HG03159 (cell line): ENCODE results near the gene MT1M.
"Not testable (repeated sequence)": the region's sequence is repeated elsewhere in the genome, so short reads cannot be mapped to it uniquely, and the experiment has no call there.

Experiments
- ATAC-seq: cut with Tn5 transposase; IDR thresholded peaks from one replicate; pipeline ENCODE4 v1.9.1; 2021; ENCODE audit warnings: mild to moderate bottlenecking, moderate library complexity; ENCODE audit not compliant: unreplicated experiment

The MT1M gene

DNA sequence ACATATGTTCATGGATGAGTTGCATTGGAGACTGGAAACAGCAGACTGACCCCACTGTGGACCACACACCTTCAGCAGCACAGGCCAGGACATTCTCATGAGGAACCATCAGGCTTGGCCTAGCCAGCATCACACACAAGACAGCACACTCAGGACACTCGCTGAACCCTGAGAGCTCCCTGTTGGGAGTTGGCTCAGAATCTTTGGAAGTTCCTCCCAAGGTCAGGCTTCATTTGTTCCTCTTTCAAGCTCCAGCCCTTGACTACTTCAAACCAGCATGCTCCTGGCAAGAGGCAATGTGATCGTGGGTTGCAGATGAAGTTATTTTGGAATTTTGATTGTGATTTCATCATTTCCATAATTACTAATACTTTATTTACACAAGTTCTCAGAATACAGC, 39.2 kb downstream of the MT1M start:
- not testable (repeated sequence) for ATAC-seq

DNA sequence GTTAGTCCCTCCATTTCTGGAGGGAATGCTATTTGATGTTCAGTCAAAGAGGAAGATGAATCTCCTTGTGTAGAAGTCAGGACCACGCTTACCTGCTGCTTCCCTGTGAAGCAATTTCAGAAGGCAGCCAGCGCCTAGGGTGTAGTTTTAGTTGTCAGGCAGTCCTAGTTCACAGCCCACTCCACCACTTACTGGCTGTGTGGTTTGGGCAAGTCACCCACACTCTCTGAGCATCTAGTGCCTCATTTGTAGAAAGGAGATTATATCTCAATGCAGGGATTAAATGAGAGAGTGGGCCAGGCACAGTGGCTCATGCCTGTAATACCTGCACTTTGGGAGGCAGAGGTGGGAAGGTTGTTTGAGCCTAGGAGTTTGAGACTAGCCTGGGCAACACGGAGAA, 39.7 kb downstream of the MT1M start:
- ATAC-seq, result not testable (repeated sequence)

DNA sequence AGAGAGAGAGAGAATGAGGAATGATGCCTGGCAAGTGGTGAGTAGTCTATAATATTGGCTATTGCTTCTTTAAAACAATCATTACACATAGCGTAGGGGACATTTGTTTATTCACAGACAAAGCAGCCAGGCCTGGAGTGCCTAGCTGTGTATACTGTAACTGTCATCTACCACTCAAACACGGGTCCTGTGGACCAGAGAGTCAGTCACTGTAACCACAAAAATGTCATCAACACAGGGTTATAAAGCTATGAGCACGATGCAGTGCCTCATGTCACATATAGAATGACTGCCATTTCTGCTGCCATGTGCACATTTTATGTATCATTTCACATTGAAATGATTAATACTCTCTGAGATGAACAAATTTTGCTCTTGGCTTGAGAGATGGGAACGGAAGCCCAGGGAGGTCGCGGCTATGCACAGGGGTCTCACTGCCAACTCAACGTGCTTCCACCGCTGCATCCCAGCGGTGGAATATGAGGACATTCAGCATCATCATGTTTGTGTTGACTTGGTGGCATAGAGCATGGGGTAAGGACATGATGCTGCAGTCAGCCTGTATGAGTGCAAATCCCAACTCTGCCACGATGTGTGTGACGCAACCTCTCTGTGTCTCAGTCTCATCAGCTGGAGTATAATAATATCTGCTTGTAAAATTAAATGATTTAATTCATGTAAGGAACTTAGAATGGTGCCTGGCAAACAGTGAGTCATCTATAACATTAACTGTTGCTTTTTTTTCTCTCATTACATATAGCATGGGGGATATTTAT, 40.5 kb downstream of the MT1M start:
- ATAC-seq, result no peak

DNA sequence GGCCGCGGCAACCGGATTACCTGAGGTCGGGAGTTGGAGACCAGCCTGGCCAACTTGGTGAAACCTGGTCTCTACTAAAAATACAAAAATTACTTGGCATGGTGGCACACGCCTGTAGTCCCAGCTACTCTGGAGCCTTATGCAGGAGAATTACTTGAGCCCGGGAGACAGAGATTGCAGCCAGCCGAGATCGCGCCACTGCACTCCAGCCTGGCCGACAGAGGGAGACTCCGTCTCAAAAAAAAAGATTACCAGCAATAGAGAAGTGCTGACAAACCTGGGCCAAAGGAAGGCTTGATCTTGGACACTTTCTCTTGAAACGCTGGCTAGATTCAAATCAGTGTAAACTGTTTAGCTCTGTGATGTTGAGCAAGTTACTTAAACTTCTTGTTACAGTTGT, 41.5 kb downstream of the MT1M start:
- no peak for ATAC-seq

DNA sequence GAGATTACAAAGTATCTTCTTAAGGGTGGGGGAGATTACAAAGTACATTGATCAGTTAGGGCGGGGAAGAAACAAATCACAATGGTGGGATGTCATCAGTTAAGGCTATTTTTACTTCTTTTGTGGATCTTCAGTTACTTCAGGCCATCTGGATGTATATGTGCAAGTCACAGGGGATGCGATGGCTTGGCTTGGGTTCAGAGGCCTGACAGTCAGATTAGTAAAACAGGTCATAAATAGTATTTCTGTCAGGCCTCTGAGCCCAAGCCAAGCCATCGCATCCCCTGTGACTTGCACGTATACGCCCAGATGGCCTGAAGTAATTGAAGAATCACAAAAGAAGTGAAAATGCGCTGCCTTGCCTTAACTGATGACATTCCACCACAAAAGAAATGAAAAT, 42.1 kb downstream of the MT1M start:
- ATAC-seq, result not testable (repeated sequence)

DNA sequence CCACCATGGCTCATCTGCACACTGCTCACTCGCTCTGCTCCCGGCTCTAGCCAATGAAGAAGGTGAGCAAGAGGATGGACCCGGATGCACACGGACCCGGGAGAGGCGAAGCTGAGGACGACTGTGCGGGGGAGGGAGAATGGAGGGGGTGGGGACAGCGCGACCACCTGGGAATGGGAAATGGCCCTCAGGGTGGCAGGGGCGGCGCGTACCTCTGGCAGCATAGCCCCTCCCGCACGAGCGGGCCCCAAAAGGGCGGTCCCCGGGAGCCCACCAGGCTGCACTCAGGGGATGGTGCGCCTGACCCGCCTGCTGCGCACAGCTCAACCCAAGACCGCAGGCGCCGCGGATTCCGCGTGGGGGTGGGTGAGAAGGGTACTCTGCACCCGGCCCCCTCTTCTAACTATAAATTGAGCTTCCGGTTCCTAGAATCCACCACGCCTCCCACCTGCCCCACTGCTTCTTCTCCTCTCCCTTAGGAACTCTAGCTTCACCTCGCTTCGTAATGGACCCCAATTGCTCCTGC, 43.3 kb downstream of the MT1M start:
- no peak for ATAC-seq

DNA sequence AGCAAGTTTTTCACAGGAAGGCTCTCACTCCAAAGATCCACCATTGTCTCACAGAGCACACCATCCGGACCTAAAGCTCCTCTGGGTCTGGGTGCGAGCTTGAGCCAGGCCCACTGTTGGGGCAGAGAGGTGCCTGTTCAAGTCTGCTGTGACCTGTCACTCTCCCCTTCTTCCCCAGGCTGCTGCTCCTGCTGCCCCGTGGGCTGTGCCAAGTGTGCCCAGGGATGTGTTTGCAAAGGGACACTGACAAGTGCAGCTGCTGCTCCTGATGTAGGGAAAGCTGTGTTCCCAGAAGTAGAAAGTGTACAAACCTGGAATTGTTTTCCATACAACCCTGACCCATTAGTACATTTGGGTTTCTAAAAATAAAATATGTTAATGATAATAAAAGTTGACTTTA, 45.0 kb downstream of the MT1M start:
- ATAC-seq, result no peak

DNA sequence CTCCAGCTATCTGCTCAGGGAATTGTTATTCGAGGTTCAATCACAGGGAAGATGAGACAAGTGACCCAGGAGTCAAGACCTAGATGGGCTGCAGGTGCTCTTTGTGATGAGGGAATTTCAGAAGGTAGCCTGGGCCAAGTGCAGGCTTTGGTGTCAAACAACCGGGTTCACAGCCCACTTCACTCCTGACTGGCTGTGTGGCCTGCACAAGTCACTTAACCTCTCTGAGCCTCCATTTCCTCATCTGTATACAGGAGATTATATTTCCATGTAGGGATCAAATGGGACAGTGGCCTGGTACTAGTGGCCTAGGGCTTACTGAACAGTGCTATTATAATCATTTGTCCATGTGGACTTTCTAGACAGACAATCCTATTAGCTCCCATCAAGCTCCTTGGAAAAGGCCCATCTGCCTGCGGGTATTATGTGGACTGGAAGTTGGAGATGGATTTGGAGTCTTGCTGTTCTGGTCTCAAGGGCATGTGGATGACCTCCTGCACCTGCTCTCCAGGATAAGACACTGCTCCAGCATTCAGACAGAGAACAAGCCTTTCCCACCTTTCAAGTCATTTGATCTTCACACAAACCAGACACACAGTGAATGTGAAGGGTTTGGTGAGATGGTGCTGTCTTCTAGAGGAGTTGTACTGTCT, 46.7 kb downstream of the MT1M start:
- no peak for ATAC-seq

DNA sequence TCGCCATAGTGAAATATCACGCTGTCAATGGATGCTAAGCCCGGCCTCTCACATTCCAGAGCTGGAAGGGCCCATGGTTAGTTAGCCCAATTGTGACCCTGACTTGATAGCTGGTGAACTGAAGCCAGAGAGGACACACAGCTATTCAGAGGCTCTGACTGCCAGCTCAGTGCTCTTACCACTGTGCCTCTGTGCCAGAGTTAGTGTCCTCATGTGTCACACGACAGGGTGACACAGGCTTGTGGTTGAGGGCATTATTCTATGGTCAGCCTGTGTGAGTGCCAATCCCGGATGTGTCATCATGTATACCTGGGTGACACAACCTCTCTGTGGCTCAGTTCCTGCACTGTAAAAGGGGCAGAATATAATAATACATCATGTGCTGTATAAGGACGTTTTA, 47.4 kb downstream of the MT1M start:
- ATAC-seq, result no peak

DNA sequence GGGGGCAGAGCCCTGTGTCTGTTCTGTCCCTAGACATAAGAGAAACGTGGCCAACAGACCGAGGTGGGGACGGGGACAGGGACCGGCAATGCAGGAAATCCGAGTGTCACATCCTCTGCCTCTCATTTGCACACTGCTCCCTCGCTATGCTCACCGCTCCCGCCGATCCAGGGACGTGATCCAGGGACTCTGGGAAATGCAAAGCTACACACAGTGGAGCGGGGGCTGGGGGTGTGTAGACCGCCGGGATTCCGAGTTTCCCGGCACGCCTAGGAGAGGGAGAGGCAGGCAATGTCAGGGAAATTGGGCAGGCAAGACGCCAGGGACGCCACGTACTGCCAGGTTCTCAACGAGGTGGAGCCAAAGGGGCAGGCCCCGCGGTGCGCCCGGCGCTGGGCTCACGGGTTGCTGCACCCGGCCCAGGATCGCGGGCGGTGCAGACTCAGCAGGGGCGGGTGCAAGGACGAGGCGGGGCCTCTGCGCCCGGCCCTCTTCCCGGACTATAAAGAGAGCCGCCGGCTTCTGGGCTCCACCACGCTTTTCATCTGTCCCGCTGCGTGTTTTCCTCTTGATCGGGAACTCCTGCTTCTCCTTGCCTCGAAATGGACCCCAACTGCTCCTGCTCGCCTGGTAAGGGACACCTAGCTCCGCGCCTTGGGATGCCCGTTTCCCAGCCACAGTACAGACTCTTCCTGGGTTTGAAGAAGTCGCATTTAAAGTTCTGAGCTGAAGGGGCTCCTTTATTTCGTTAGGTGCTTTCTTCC, 49.7 kb downstream of the MT1M start, which contains the start of gene MT1X:
MT1X (plus strand) TSS at position 532 of the 764 bp plus-strand sequence; CDS start at position 603, 71 bp downstream.
- ATAC-seq, result peak; percentile 99

DNA sequence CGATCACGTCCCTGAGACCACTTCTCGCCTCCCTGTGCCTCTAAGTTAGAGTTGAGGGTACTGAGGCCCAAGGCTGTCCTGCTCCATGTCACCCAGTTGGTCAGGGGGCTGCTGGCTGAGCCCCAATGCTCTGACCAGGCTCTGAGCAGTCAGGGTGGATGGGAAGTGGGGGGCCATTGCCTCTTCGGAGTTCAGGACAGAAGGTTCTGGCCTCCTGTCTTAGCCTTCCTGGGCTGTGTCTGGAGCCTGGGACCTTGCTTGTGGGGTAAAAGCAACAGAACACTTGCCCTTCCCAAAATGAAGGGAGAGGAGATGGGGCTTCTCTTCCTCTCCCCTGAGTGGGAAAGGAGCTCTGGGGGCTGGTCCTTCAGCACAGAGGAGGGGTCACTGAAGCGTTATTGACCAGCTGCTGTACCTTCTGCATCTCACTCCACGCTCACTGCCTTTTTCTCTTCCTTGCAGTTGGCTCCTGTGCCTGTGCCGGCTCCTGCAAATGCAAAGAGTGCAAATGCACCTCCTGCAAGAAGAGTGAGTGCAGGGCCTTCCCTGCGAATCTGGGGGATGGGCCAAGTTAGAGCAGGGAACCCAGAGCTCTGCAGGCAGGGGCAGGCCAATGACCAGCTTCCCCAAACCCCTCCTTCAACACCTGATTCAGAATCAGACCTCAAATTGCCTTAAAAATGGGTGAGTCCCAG, 50.4 kb downstream of the MT1M start:
- peak; percentile 15 for ATAC-seq
